ENCODE results near the gene MYH7.

Gene MYH7

GRCh38 chr14:23385642-23386265, 49.7 kb downstream of the MYH7 start:
- no peak for DNase-seq

- DNase-seq: no peak
Observed at GRCh38 chr14:23385244-23385641, 50.2 kb downstream of the MYH7 start.

- DNase-seq: no peak
Observed at GRCh38 chr14:23384364-23385080, 50.9 kb downstream of the MYH7 start.

GRCh38 chr14:23382731-23383440, 52.6 kb downstream of the MYH7 start:
- DNase-seq: no peak

- DNase-seq: no peak
Observed at GRCh38 chr14:23382276-23382675, 53.2 kb downstream of the MYH7 start.

GRCh38 chr14:23381871-23382270, 53.6 kb downstream of the MYH7 start:
- peak; percentile 32 for DNase-seq

GRCh38 chr14:23380976-23381375, 54.5 kb downstream of the MYH7 start:
- DNase-seq: no peak

- no peak for DNase-seq
Observed at GRCh38 chr14:23380197-23380914, 55.1 kb downstream of the MYH7 start.

GRCh38 chr14:23379366-23380196, 55.9 kb downstream of the MYH7 start:
- peak; percentile 31 for DNase-seq

- no peak for DNase-seq
Observed at GRCh38 chr14:23378612-23379220, 56.7 kb downstream of the MYH7 start.

- DNase-seq: no peak
Observed at GRCh38 chr14:23377573-23378563, 57.6 kb downstream of the MYH7 start.

GRCh38 chr14:23377198-23377550, 58.3 kb downstream of the MYH7 start:
- no peak for DNase-seq

GRCh38 chr14:23376482-23377197, 58.8 kb downstream of the MYH7 start, which contains the start of gene CMTM5:
TSS of gene CMTM5 (plus strand) at chr14:23377046. CDS start at chr14:23377252, 206 bp downstream.
- DNase-seq: no peak

- no peak for DNase-seq
Observed at GRCh38 chr14:23375527-23376251, 59.8 kb downstream of the MYH7 start.

GRCh38 chr14:23373041-23373440, 62.4 kb downstream of the MYH7 start:
- DNase-seq: no peak

- no peak for DNase-seq
Observed at GRCh38 chr14:23372509-23372908, 63.0 kb downstream of the MYH7 start, which contains the start of gene IL25. TSS of gene IL25 (plus strand) at chr14:23372809.

- DNase-seq: no peak
Observed at GRCh38 chr14:23371865-23372264, 63.6 kb downstream of the MYH7 start.

- DNase-seq: no peak
Observed at GRCh38 chr14:23370221-23370620, 65.2 kb downstream of the MYH7 start.

GRCh38 chr14:23366426-23366921, 69.0 kb downstream of the MYH7 start:
- DNase-seq: no peak
